H1 (cell line): ENCODE measurements around the gene DGCR6. TPM values are rescaled to one million over a fixed set of nuclear protein-coding genes. Genes with fewer than 3 reads are reported as not detected.

Experiments
- CTCF ChIA-PET: fragments of 300-600 bp; sonication (Branson Sonifier 250); formaldehyde crosslinking; loops from one replicate; lab custom pipeline; 2021; ENCODE audit not compliant: partially characterized antibody; lab: Charles Lee
- POLR2A ChIA-PET: fragments of 300-600 bp; sonication (Branson Sonifier 250); formaldehyde crosslinking; loops from one replicate; lab custom pipeline; 2021; ENCODE audit warnings: inconsistent platforms; ENCODE audit not compliant: partially characterized antibody; lab: Charles Lee
- DNase-seq, 2 experiments: peaks; one replicate each; pipeline versions ENCODE4 v3.0.0 to v3.0.0-alpha.2; 2010 to 2022; ENCODE audit warnings: low spot score in 2 of 2, low read depth in 1 of 2, mixed read lengths in 1 of 2
- FAIRE-seq: peaks from 2 replicates; lab custom pipeline; 2011; peaks lifted over from hg19 to GRCh38; lab: Jason Lieb, UNC
- H2AFZ ChIP-seq: 2 replicates; pipeline ENCODE4 v1.8.1; 2012; ENCODE audit warnings: low read length, inconsistent platforms
- H2AK5ac ChIP-seq: 2 replicates; pipeline ENCODE4 v1.6.1; 2013; ENCODE audit warnings: low read depth, low read length
- H2BK120ac ChIP-seq: replicated peaks from 2 replicates; pipeline ENCODE3; 2013; ENCODE audit warnings: low read depth, low read length, inconsistent platforms
- H2BK12ac ChIP-seq: 2 replicates; pipeline ENCODE4 v1.6.1; 2013; ENCODE audit warnings: low read depth, low read length
- H2BK15ac ChIP-seq: 2 replicates; pipeline ENCODE4 v1.6.1; 2013; ENCODE audit warnings: low read length
- H2BK20ac ChIP-seq: 2 replicates; pipeline ENCODE4 v1.6.1; 2013; ENCODE audit warnings: low read length
- H2BK5ac ChIP-seq: 2 replicates; pipeline ENCODE4 v1.6.1; 2013; ENCODE audit warnings: low read depth, low read length
- H3K14ac ChIP-seq: 2 replicates; pipeline ENCODE4 v1.6.1; 2013; ENCODE audit warnings: inconsistent platforms; ENCODE audit not compliant: insufficient read length
- H3K18ac ChIP-seq: 2 replicates; pipeline ENCODE4 v1.6.1; 2013; ENCODE audit warnings: low read length; ENCODE audit errors: extremely low read depth
- H3K23ac ChIP-seq: 2 replicates; pipeline ENCODE4 v1.6.1; 2013; ENCODE audit warnings: inconsistent platforms; ENCODE audit not compliant: insufficient read length
- H3K23me2 ChIP-seq: 2 replicates; pipeline ENCODE4 v1.6.1; 2013; ENCODE audit warnings: low read depth, low read length
- H3K27ac ChIP-seq: 2 replicates; pipeline ENCODE4 v1.6.1; 2011; ENCODE audit warnings: low read depth, low read length, inconsistent platforms
- H3K27me3 ChIP-seq, 4 experiments: replicated peaks in 1 of 4; 1 replicate in 1 of 4; 2 replicates in 3 of 4; pipeline versions ENCODE4 v1.6.1 to v1.8.1; 2011 to 2013; ENCODE audit warnings: low read length in 3 of 4, mild to moderate bottlenecking in 3 of 4, inconsistent platforms in 2 of 4, mixed read lengths in 2 of 4, moderate library complexity in 1 of 4; ENCODE audit not compliant: control insufficient read depth in 3 of 4, insufficient read depth in 3 of 4; ENCODE audit errors: extremely low read depth in 1 of 4
- H3K36me3 ChIP-seq, 4 experiments: 2 replicates each; pipeline versions ENCODE4 v1.6.1 to v1.8.1; 2011 to 2013; ENCODE audit warnings: mild to moderate bottlenecking in 4 of 4, low read length in 3 of 4, moderate library complexity in 2 of 4, control low read depth in 1 of 4, inconsistent platforms in 1 of 4; ENCODE audit not compliant: insufficient read depth in 4 of 4, control insufficient read depth in 2 of 4
- H3K4ac ChIP-seq: replicated peaks from 2 replicates; pipeline ENCODE3; 2013; ENCODE audit warnings: low read length, low read depth, mixed read lengths, inconsistent platforms; ENCODE audit not compliant: insufficient read length
- H3K4me1 ChIP-seq, 4 experiments: replicated peaks in 1 of 4; 1 replicate in 1 of 4; 2 replicates in 3 of 4; pipeline versions ENCODE4 v1.6.1 to v1.8.1; 2011 to 2013; ENCODE audit warnings: low read length in 3 of 4, inconsistent platforms in 2 of 4, mixed read lengths in 1 of 4; ENCODE audit not compliant: insufficient read depth in 4 of 4, control insufficient read depth in 3 of 4
- H3K4me2 ChIP-seq, 2 experiments: 2 replicates each; pipeline versions ENCODE4 v1.6.1 to v1.8.1; 2011 to 2013; ENCODE audit warnings: low read depth in 2 of 2, low read length in 2 of 2, control low read depth in 1 of 2, inconsistent platforms in 1 of 2, mild to moderate bottlenecking in 1 of 2; ENCODE audit not compliant: insufficient read depth in 1 of 2
- H3K4me3 ChIP-seq, 4 experiments: fragments of 200-600, 300-600 bp in 1 of 4; sonication (generic), shearing (Covaris generic), sonication (Bioruptor Twin) in 1 of 4; 2 replicates each; pipeline versions ENCODE4 v1.5.1 to v1.8.1; 2011 to 2016; ENCODE audit warnings: low read length in 4 of 4, low read depth in 3 of 4, control low read depth in 2 of 4, inconsistent platforms in 2 of 4, mild to moderate bottlenecking in 2 of 4, mixed read lengths in 1 of 4, moderate library complexity in 1 of 4; ENCODE audit not compliant: insufficient read depth in 2 of 4; ENCODE audit errors: extremely low read depth in 1 of 4
- H3K56ac ChIP-seq: replicated peaks from 2 replicates; pipeline ENCODE3; 2013; ENCODE audit warnings: low read depth, mild to moderate bottlenecking, mixed read lengths, low read length, inconsistent platforms; ENCODE audit not compliant: insufficient read length
- H3K79me1 ChIP-seq: 2 replicates; pipeline ENCODE4 v1.6.1; 2013; ENCODE audit warnings: low read depth, low read length, control low read depth
- H3K79me2 ChIP-seq, 2 experiments: 2 replicates each; pipeline versions ENCODE4 v1.6.1 to v1.8.1; 2012 to 2013; ENCODE audit warnings: low read length in 2 of 2, mild to moderate bottlenecking in 2 of 2, inconsistent platforms in 1 of 2; ENCODE audit not compliant: insufficient read depth in 2 of 2, control insufficient read depth in 1 of 2
- H3K9ac ChIP-seq, 4 experiments: replicated peaks in 1 of 4; 1 replicate in 1 of 4; 2 replicates in 3 of 4; pipeline versions ENCODE4 v1.6.1 to v1.8.1; 2011 to 2013; ENCODE audit warnings: low read depth in 3 of 4, low read length in 3 of 4, control low read depth in 2 of 4, mild to moderate bottlenecking in 2 of 4, moderate library complexity in 2 of 4, inconsistent platforms in 1 of 4; ENCODE audit errors: extremely low read depth in 1 of 4
- H3K9me3 ChIP-seq, 2 experiments: 2 replicates each; pipeline versions ENCODE4 v1.6.1 to v1.8.1; 2012 to 2013; ENCODE audit warnings: mild to moderate bottlenecking in 2 of 2, moderate library complexity in 2 of 2, control low read depth in 1 of 2, inconsistent platforms in 1 of 2, low read depth in 1 of 2, low read length in 1 of 2, mixed read lengths in 1 of 2; ENCODE audit not compliant: insufficient read depth in 2 of 2
- H4K20me1 ChIP-seq, 2 experiments: replicated peaks in 1 of 2; 2 replicates each; pipeline versions ENCODE3 to v1.8.1; 2011 to 2013; ENCODE audit warnings: inconsistent platforms in 2 of 2, low read length in 2 of 2, mild to moderate bottlenecking in 1 of 2; ENCODE audit not compliant: insufficient read depth in 2 of 2, control insufficient read depth in 1 of 2
- H4K5ac ChIP-seq: 2 replicates; pipeline ENCODE4 v1.6.1; 2013; ENCODE audit warnings: low read length, low read depth, mixed read lengths, inconsistent platforms; ENCODE audit not compliant: insufficient read length
- H4K8ac ChIP-seq: 2 replicates; pipeline ENCODE4 v1.8.0; 2013; ENCODE audit warnings: mild to moderate bottlenecking, moderate library complexity, low read length, inconsistent platforms; ENCODE audit not compliant: insufficient read depth; ENCODE audit errors: extremely low read depth
- H4K91ac ChIP-seq: replicated peaks from 2 replicates; pipeline ENCODE3; 2013; ENCODE audit warnings: low read length, mixed read lengths, inconsistent platforms; ENCODE audit not compliant: insufficient read length
- BRCA1 ChIP-seq: IDR thresholded peaks from 2 replicates; pipeline ENCODE4 v1.6.1; 2012; ENCODE audit warnings: low read depth, low read length, improper control_type of control experiment
- CBX8 ChIP-seq: fragments of 300-800, 300-1000 bp; sonication (generic); IDR thresholded peaks from 2 replicates; pipeline ENCODE4 v1.7.1; 2016; ENCODE audit warnings: low read depth, low read length, borderline replicate concordance
- CTBP2 ChIP-seq: IDR thresholded peaks from 2 replicates; pipeline ENCODE4 v1.7.0; 2011; ENCODE audit warnings: borderline replicate concordance, mild to moderate bottlenecking, moderate library complexity, mixed read lengths, low read length; ENCODE audit not compliant: insufficient read depth, insufficient read length
- E2F6 ChIP-seq: IDR thresholded peaks from 2 replicates; pipeline ENCODE4 v1.6.1; 2012; ENCODE audit warnings: inconsistent platforms
- KDM5A ChIP-seq: fragments of 200-600 bp; IDR thresholded peaks from 2 replicates; pipeline ENCODE4 v1.7.1; 2012; ENCODE audit warnings: mild to moderate bottlenecking, low read length, inconsistent platforms, mixed read lengths
- RBBP5 ChIP-seq: IDR thresholded peaks from 2 replicates; pipeline ENCODE4 v1.7.1; 2012; ENCODE audit warnings: low read depth, mild to moderate bottlenecking, inconsistent platforms, low read length, moderate library complexity, borderline replicate concordance
- RFX5 ChIP-seq: IDR thresholded peaks from 2 replicates; pipeline ENCODE4 v1.6.1; 2011; ENCODE audit warnings: low read depth, low read length, improper control_type of control experiment, borderline replicate concordance
- RNF2 ChIP-seq: fragments of 200-900, 300-1000 bp; sonication (generic); IDR thresholded peaks from 2 replicates; pipeline ENCODE4 v1.7.1; 2016; ENCODE audit warnings: borderline replicate concordance, low read depth, mild to moderate bottlenecking, antibody characterized with exemption, low read length; ENCODE audit not compliant: poor library complexity, severe bottlenecking; ENCODE audit errors: missing control alignments
- SP1 ChIP-seq: IDR thresholded peaks from 2 replicates; pipeline ENCODE4 v1.6.1; 2011; ENCODE audit warnings: low read depth, low read length
- WGBS, 2 experiments: shearing (Covaris generic) in 1 of 2; methylation state at CpG; one replicate each; pipeline versions ENCODE4 v1.1.6 to v1.1.7; 2013 to 2015; ENCODE audit warnings: low lambda C conversion rate in 2 of 2, mixed read lengths in 2 of 2, inconsistent platforms in 1 of 2, low coverage in 1 of 2, missing lambda C conversion rate in 1 of 2; ENCODE audit not compliant: insufficient replicate concordance in 2 of 2, insufficient coverage in 1 of 2, insufficient read length in 1 of 2; ENCODE audit errors: extremely low coverage in 1 of 2, missing lambda C conversion rate in 1 of 2; 5-methylcytosine and 5-hydroxymethylcytosine counted together
- long read RNA-seq, 2 experiments: library from RNA in 1 of 2; library from capped mRNA in 1 of 2; stranded (forward); transcript quantifications; one replicate each; pipeline ENCODE4 v2.0.0, GENCODE V29; 2021; ENCODE audit warnings: inconsistent platforms in 1 of 2
- polyA minus RNA-seq, 3 experiments: library from RNA; depleted of rRNA, polyadenylated mRNA; stranded (reverse); fragments of >200 nt; gene quantifications; 1 replicate in 2 of 3; 2 replicates in 1 of 3; pipeline ENCODE4 v1.2.3, GENCODE V29; 2011
- polyA plus RNA-seq, 7 experiments: library from polyadenylated mRNA; depleted of rRNA in 3 of 7; stranded (reverse) in 5 of 7; unstranded in 2 of 7; fragments of >200 nt in 5 of 7; fragments of 200-250 nt in 2 of 7; gene quantifications; 1 replicate in 5 of 7; 2 replicates in 1 of 7; 4 replicates in 1 of 7; pipeline versions ENCODE4 v1.2.1 to v1.2.3, GENCODE V29; 2011 to 2013; ENCODE audit warnings: missing spikeins in 2 of 7, mixed read lengths in 2 of 7
- total RNA-seq: library from RNA; stranded (reverse); fragmentation: NEBNext Ultra II Directional; extraction: Animal tissue kit (Norgen Biotek cat#: 25700); gene quantifications from 2 replicates; pipeline ENCODE4 v1.2.1, GENCODE V29; 2021

The DGCR6 gene
- total RNA-seq (0.82 and 0.96 TPM in 2 replicates), polyA plus RNA-seq (2011; rRNA removed) (1.7 and 2.3 TPM in 2 replicates), polyA minus RNA-seq (2011; rRNA and poly(A)+ RNA removed) (1.00 and 1.8 TPM in 2 replicates)
- 2.4 TPM for polyA plus RNA-seq (2011; cell fraction: cytosol; rRNA removed)
- polyA plus RNA-seq (2011; cell fraction: nucleus; rRNA removed), result 5.4 TPM
- polyA plus RNA-seq (2012, experiment 1 of 2), result 1.1 to 2.1 TPM (median 1.3 TPM) in 4 replicates
- polyA plus RNA-seq (2012, experiment 2 of 2), result 1.0 TPM
- polyA plus RNA-seq (2013, experiment 1 of 2), result 0.65 TPM
- polyA plus RNA-seq (2013, experiment 2 of 2), result 0.52 TPM
- polyA minus RNA-seq (2011; cell fraction: cytosol; rRNA and poly(A)+ RNA removed), result 2.0 TPM
- 4.7 TPM for polyA minus RNA-seq (2011; cell fraction: nucleus; rRNA and poly(A)+ RNA removed)
- long read RNA-seq, experiment 1, result 0 reads
- long read RNA-seq, experiment 2, result 0 reads

- H2BK120ac ChIP-seq, result no peak within 1 kb of the TSS
- H3K4me3 ChIP-seq, result no peak within 1 kb of the TSS
- no CpG with 5 or more reads among the region's 77 CpGs for WGBS, 2 experiments
- H4K20me1 ChIP-seq, result no peaks in the 10 kb centered on the region
- H3K4ac ChIP-seq, result no peak within 1 kb of the TSS
- POLR2A ChIA-PET, result interaction anchor here (0.6 to 2.5 kb wide), 6 partner anchors 24 to 533 kb away, joined by 3 to 22 read pairs (median 4); partner anchors contain the start of gene PRODH
- H2BK5ac ChIP-seq, result no peak within 1 kb of the TSS
- no peak within 1 kb of the TSS for H2AFZ ChIP-seq
- no peaks in the 10 kb centered on the region for H3K23me2 ChIP-seq
- H2BK15ac ChIP-seq, result no peak within 1 kb of the TSS
- no peaks in the 10 kb centered on the region for H3K27me3 ChIP-seq
- no peak within 1 kb of the TSS for H2BK12ac ChIP-seq
- H3K4me1 ChIP-seq, result no peaks in the 10 kb centered on the region
- no peak within 1 kb of the TSS for H3K56ac ChIP-seq
- FAIRE-seq, result no peak
- H4K5ac ChIP-seq, result no peak within 1 kb of the TSS
- CTCF ChIA-PET, result interaction anchor here (0.6 to 4.4 kb wide), 9 partner anchors 9 to 94 kb away, joined by 3 to 17 read pairs (median 4); partner anchors contain the start of gene PRODH
- no peak within 1 kb of the TSS for H3K4me2 ChIP-seq
- H3K9me3 ChIP-seq, result no peaks in the 10 kb centered on the region
- H3K79me1 ChIP-seq, result no peaks in the 10 kb centered on the region
- H4K91ac ChIP-seq, result no peak within 1 kb of the TSS
- H3K18ac ChIP-seq, result no peak within 1 kb of the TSS
- H3K36me3 ChIP-seq, result no peaks in the 10 kb centered on the region
- H3K27ac ChIP-seq, result no peak within 1 kb of the TSS
- DNase-seq, result no peak
- no peak within 1 kb of the TSS for H2AK5ac ChIP-seq
- no peak within 1 kb of the TSS for H4K8ac ChIP-seq
- H3K23ac ChIP-seq, result no peak within 1 kb of the TSS
- H3K79me2 ChIP-seq, result no peaks in the 10 kb centered on the region
- H2BK20ac ChIP-seq, result no peak within 1 kb of the TSS
- H3K14ac ChIP-seq, result no peak within 1 kb of the TSS
- no peak within 1 kb of the TSS for H3K9ac ChIP-seq
- TF ChIP-seq RFX5, result no peak
- TF ChIP-seq CTBP2, result no peak
- no peak for TF ChIP-seq BRCA1
- TF ChIP-seq RBBP5, result no peak
- TF ChIP-seq E2F6, result no peak
- TF ChIP-seq RNF2, result no peak
- no peak for TF ChIP-seq SP1
- no peak for TF ChIP-seq CBX8
- no peak for TF ChIP-seq KDM5A
These were observed at the start of gene DGCR6 for GRCh38 chr22:18905540-18906409. DGCR6 (plus strand) TSS chr22:18906320; CDS start chr22:18906375, 55 bp downstream.
